Measurements from ENCODE around the gene STRA6. TPM values are rescaled to one million over a fixed set of nuclear protein-coding genes. Genes with fewer than 3 reads are reported as not detected.

Gene STRA6
- total and polyA plus RNA-seq, 2 of the 8 experiments (the other 6 are each of a cell fraction or from before 2014, with no cell fraction given) = 9.3 to 14.5 TPM

GRCh38 chr15:74234598-74234875, 31.9 kb upstream of the STRA6 start (continued):
- TF ChIP-seq CHD7 (IDR thresholded peaks at IDR 0.05; ENCODE audit: insufficient replicate concordance, low read length) = no peak
- TF ChIP-seq CHD2 (IDR thresholded peaks at IDR 0.05; ENCODE audit: low read length) = no peak
- no peak for TF ChIP-seq RBBP5 (IDR thresholded peaks at IDR 0.05; ENCODE audit: borderline replicate concordance, low read depth, low read length)
- TF ChIP-seq MAFK (IDR thresholded peaks at IDR 0.05; ENCODE audit: low read depth, low read length) = no peak
- TF ChIP-seq KDM1A (IDR thresholded peaks at IDR 0.05; ENCODE audit: borderline replicate concordance, low read length) = no peak

Data from H1 (cell line).